ENCODE results near the gene TYROBP.

The TYROBP gene

GRCh38 chr19:35858311-35858710 lies 49.8 kb downstream of the TYROBP start:
- Histone ChIP-seq H3K27me3 (ENCODE audit: control insufficient read depth in 1 of 2, insufficient read depth in 2 of 2, low read length in 2 of 2) (peaks cover 49 to 51% of the 10 kb centered on the region in 2 donors), H3K9me3 (ENCODE audit: control insufficient read depth in 2 of 2, low read length in 2 of 2) (no peaks in the 10 kb centered on the region), H3K27ac (ENCODE audit: low read length) (no peak overlapping the region), H3K4me1 (ENCODE audit: control insufficient read depth, insufficient read depth, low read length) (peaks cover 15% of the 10 kb centered on the region), H3K4me3 (ENCODE audit: low read length in 2 of 2) (no peak overlapping the region), H3K36me3 (ENCODE audit: control insufficient read depth in 2 of 2, insufficient read depth in 2 of 2, low read length in 2 of 2) (no peaks in the 10 kb centered on the region), H3K9ac (ENCODE audit: low read length in 2 of 2) (no peak overlapping the region)

GRCh38 chr19:35856546-35857149 lies 51.4 kb downstream of the TYROBP start, which contains the start of gene KIRREL2:
KIRREL2 (plus strand) TSS chr19:35856911; CDS start chr19:35857120, 209 bp downstream.
- Histone ChIP-seq H3K36me3 (ENCODE audit: control insufficient read depth in 2 of 2, insufficient read depth in 2 of 2, low read length in 2 of 2) (no peaks in the 10 kb centered on the region), H3K27ac (ENCODE audit: low read length) (no peak within 1 kb of the TSS), H3K9me3 (ENCODE audit: control insufficient read depth in 2 of 2, low read length in 2 of 2) (no peaks in the 10 kb centered on the region), H3K9ac (ENCODE audit: low read length in 2 of 2) (no peak within 1 kb of the TSS), H3K27me3 (ENCODE audit: control insufficient read depth in 1 of 2, insufficient read depth in 2 of 2, low read length in 2 of 2) (peaks cover 52 to 58% of the 10 kb centered on the region in 2 donors), H3K4me1 (ENCODE audit: control insufficient read depth, insufficient read depth, low read length) (peaks cover 15% of the 10 kb centered on the region), H3K4me3 (ENCODE audit: low read length in 2 of 2) (peak within 1 kb of the TSS; percentile 60 to 70)
